HG02938 (cell line): Measurements from ENCODE around the gene TSPAN9.

Experiments used
- ATAC-seq: cut with Tn5 transposase; IDR thresholded peaks from one replicate; pipeline ENCODE4 v1.9.1; 2021; ENCODE audit warnings: mild to moderate bottlenecking, moderate library complexity; ENCODE audit not compliant: unreplicated experiment

Gene TSPAN9

DNA sequence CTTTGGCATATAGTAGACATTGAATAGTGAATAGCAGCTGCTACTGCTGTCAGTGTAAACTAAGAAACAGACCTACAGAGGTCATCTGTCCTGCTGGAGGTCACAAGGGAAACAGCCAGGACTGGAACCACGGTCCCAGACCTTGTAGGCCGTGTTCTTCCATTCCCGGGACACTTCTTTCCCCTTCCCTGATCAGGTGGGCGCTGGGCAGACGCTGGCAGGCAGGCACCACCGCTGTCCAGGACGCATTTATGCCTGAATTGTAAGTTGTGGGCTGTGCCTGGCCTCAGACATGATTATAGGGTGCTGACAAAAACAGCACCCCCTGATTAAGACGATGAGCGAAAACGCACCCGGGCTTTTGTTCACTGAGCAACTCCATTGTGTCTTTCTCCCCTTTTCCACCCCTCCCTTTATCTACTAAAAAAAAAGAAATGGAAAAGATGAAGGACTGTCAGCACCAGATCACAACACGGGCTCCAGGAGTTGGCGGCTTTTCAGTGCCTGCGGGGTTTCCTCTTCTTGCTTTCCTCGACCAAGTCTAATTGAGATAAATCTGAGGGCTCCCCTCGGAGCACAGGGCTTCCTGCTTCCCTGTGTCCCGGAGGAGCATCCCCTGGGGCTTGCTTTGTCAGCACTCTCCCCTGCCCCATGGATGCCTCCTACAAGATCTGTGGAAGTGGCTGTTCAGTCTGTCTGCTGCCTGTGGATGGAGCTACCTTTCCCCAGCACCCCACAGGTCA, 80.6 kb downstream of the TSPAN9 start:
- no peak for ATAC-seq

DNA sequence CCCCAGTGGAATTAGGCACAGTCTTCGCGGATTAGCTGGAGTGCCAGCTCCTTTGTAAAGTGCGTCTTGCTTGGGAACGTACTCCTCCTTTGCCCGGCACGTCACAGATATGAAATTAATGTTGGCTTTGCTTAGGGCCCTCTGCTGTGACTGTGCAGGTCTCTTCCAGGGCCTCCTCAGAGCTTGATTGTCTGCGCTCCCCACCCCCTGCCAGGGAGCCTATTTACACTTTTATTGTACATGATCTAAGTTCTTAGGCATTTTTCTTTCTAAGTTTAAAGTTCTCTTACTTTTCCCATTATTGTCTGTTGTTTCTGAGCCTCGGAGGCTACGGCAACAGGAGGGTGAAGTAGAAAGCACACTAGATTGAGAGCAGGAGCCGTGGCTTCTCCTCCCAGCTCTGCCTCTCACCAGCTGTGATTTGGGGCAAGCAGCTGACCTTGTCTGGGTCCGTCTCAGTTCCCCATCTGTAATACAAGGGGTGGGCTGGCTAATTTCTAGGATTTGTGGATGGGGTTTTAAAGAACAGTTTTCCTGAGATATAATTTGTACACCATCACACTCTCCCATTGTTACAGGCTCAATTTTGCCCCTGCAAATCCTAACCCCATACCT, 81.8 kb downstream of the TSPAN9 start:
- ATAC-seq: no peak

DNA sequence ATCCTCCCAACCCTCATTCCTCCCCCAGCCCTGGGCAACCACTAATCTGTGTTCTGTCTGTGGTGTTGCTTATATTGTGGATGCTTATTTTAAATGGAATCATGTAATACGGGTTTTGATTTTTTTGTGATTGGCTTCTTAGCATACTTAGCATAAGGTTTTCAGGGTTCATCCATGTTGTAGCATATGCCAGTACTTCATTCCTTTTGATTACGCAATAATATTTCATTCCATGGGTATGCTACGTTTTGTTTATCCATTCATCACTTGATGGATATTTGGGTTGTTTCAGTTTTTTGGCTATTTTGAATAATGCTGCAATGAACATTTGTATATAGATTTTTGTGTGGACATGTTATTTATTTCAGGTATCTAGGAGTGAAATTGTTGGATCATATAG, 82.9 kb downstream of the TSPAN9 start:
- ATAC-seq: no peak

DNA sequence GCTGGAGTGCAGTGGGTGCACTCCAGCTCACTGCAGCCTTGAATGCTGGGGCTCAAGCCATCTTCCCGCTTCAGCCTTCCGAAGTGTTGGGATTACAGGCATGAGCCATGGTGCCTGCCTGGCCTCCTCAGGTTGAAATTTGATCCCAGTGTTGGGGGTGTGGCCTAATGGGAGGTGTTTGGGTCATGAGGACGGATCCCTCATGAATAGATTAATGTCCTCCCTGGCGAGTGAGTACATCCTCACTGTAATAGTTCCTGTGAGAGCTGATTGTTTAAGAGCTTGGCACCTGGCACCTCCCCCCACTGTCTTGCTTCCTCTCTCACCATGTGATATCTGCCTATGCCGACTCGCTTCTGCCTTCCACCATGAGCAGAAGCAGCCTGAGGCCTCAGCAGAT, 84.7 kb downstream of the TSPAN9 start:
- ATAC-seq: no peak

DNA sequence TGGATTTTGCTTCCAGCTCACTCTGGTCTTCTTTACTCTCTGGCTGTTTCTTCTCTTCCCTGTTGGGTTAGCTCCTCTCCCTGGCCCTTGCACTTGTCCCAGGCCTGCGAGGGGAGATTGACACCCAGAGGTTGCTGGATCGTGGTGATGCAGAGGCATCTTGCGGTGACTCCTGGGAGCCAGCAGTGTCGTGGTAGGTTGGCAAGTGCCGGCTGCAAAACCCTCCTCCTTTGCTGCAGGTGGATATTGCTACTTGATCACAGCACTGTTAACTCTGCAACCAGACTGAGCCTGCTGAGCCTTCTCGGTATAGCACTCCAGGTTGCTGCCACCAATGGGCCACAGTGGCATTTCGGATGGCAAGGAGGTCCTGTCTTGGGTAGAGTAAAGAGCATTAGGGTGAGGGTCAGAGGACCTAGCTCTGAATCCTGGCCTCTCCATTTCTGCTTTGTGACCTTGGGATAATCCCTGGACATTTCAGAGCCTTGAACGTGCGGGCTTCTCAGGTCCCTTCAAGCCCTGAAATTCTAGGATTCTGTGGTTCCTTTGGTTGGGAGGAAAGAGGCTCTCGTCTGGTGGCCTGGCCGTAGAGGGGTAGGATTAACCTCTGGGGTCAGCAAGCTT, 87.4 kb downstream of the TSPAN9 start:
- ATAC-seq: no peak

- ATAC-seq: no peak
Measured at GRCh38 chr12:3165078-3165980, 88.2 kb downstream of the TSPAN9 start.

DNA sequence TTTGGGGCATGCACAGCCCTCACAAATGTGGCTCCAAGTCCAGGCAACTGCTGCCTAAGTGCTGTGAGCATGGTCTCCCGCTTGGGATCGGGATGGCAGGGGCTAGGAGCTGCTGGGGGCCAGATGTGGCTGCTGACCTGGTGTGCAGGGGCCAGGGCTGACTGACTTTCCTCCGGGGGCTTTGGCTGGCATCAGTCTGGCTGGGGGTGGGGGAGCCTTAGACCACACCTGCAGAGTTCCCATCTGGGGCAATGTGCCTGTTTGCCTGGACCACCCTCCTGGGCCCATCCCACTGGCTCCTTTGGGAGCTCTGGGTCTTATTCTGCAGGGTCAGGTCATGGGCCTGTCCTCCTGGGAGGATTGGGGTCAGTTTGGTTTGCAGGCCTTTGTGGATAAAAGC, 90.5 kb downstream of the TSPAN9 start:
- ATAC-seq: no peak

DNA sequence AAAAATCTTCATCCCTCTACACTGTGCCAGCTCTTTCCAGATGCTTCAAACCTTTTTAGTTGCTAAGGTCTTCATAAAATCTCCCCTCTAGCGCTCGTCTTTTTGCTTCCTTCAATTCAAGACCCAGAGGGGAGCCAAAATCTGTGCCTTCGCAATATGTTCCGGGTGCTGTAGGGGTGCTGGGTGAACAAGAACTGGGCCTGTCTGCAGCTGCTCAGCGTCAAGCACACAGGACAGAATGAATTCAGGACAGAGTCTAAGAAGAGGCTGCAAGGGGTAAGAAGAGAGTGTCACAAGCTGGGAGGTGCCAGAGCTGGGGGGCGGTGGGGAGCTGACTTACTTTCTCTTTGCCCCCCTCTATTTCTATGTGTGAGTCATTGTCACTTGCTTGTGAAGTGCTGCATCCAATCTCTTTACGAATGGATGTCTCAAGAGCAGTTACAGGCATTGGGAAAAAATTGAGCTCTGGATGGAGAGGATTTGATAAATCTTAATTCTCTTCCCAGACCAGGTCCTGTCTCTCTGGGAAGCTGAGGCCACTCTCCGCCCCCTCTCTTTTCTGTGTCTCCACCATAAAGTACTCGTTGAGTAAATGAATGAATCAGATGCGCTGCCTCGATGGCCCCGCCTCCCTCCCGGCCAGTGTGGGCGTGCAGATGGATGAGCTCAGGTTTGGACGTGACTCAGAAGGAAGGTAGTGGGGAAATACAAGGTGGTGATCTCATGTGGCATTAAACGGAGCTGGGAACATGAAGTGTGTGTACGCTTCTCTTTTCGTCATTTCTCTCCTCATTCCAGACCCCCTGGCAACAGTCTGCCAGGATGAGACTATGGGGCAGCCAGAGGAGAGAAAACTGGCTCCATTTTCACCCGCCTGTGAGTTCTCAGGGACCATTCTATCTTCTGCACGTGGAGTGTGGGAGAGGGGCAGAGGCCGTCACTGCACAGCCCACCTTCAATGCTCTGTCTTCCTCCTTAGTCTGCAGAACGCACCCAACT, 91.3 kb downstream of the TSPAN9 start:
- no peak for ATAC-seq

GRCh38 chr12:3170423-3171194, 93.4 kb downstream of the TSPAN9 start:
- no peak for ATAC-seq

DNA sequence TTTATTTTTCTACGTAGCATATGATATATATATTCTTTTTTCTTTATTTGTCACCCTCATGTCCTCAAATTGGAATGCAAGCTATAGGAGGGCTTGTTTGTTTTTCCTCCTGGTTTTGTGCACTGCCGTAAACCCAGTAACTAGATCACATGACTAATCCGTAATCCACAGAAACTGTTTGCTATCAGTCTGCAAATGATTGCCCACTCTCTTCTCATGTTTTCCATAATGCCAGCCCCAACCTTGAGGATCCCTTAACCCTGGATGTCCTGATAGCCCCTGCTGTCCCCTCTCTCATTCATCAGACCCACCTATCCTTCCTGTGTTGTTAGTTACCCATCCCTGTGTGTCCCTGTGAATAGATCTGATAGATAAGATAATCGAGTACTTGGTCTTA, 94.0 kb downstream of the TSPAN9 start:
- no peak for ATAC-seq

- no peak for ATAC-seq
Measured at GRCh38 chr12:3172124-3173007, 95.2 kb downstream of the TSPAN9 start.

- ATAC-seq: no peak
Measured at GRCh38 chr12:3173008-3173553, 95.9 kb downstream of the TSPAN9 start.

DNA sequence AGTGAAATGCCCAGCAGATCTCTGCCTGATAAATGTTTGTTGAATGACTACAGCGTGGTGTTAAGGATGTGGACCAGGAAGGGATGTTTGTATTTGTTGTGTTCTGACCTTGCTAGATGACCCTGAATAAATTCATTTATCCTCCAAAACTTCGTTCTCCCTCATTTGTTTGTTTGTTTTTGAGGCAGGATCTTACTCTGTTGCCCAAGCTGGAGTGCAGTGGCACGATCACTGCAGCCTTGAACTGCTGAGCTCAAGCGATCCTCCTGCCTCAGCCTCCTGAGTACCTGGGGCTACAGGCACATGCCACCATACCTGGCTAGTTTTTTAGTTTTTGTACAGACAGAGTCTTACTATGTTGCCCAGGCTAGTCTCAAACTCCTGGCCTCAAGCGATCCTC, 96.7 kb downstream of the TSPAN9 start:
- no peak for ATAC-seq

DNA sequence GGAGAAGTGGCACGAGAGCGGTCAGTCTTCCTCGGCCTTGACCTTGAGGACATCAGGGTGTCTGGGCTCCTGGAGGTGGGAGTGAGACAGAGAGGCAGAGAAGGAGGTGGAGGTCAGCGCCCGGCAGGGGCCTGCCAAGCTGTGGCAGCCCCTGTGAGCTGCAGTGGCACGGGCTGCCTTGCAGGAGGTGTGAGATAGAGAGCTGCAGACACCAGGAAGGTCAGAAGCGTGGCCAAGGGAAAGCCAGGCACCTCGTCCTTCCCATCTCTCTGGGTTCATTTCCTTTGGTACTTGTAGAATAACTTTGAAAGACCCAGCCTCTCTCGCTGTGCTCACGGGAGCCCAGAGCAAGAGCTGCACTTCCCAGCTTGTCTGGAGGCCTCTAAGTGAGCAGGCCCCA, 98.1 kb downstream of the TSPAN9 start:
- no peak for ATAC-seq

DNA sequence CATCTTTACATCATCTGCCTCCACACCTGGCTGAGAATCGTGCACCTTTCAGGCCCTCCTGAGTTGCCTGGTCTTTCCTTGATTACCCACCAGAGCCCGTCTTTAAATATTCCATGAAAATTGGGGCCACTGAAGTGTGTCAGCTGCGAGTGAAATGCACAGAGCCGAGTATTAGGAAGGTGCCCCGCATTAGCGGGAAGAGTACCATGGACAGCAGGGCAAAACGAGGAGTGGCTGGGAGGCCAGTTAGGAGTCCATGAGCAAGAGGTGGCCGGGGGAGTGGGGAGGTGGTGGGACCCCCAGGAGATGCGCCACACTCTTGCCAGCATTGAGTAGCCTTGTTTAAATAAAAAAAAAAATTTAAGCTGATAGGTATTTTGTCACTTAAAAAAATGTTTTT, 99.6 kb downstream of the TSPAN9 start:
- no peak for ATAC-seq

DNA sequence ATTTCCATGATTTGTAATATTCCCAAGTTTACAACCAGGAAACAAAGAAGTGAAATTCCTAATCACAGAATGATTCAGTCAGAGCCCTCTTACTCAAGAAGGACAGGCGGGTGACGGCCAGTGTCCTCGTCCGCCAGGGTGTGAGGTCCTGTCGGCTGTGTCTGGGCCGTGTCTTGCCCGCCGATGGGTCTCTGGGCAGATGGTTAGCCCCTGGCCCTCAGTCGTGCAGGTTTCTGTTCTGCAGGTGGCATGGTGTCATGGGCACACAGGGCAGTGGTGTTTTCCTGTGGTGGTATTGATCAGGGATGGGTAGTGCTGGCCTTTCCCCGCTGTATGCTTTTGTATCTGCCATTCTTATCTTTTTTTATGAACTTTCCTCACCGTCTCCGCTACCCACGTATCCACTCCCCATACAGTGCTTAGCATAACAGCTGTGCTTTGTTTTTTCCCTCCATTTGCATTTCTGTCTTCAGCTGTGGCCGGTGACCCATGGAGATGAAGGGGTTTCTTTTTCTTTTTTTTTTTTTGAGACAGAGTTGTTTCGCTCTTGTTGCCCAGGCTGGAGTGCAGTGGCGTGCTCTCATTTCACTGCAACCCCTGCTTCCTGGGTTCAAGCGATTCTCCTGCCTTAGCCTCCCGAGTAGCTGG, 100.7 kb downstream of the TSPAN9 start:
- ATAC-seq: no peak

- ATAC-seq: no peak
Measured at GRCh38 chr12:3178671-3179313, 101.6 kb downstream of the TSPAN9 start.
